Effector memory CD4-positive, alpha-beta T cell (primary cell): ENCODE measurements around the gene ABCA13.

Experiments
- DNase-seq, 3 donors: peaks; one replicate each; pipeline ENCODE4 v3.0.0-alpha.2; 2020
- H3K27ac ChIP-seq: 2 replicates; pipeline ENCODE4 v1.7.0; 2013; ENCODE audit warnings: mild to moderate bottlenecking, low read length, moderate library complexity; ENCODE audit not compliant: insufficient read depth, poor library complexity, severe bottlenecking
- H3K27me3 ChIP-seq: replicated peaks from 2 replicates; pipeline ENCODE4 v1.7.0; 2013; ENCODE audit warnings: mild to moderate bottlenecking, low read length; ENCODE audit not compliant: insufficient read depth, control insufficient read depth, poor library complexity, severe bottlenecking
- H3K36me3 ChIP-seq: 2 replicates; pipeline ENCODE4 v1.7.0; 2013; ENCODE audit warnings: mild to moderate bottlenecking, low read length, moderate library complexity; ENCODE audit not compliant: control insufficient read depth, insufficient read depth
- H3K4me1 ChIP-seq: 2 replicates; pipeline ENCODE4 v1.7.0; 2013; ENCODE audit warnings: low read length, mild to moderate bottlenecking; ENCODE audit not compliant: control insufficient read depth, insufficient read depth, poor library complexity, severe bottlenecking
- H3K4me3 ChIP-seq: 2 replicates; pipeline ENCODE4 v1.7.0; 2013; ENCODE audit warnings: low read length, low read depth, mild to moderate bottlenecking; ENCODE audit not compliant: insufficient read depth, poor library complexity, severe bottlenecking
- H3K9me3 ChIP-seq: 2 replicates; pipeline ENCODE4 v1.7.0; 2013; ENCODE audit warnings: mild to moderate bottlenecking, low read length, moderate library complexity; ENCODE audit not compliant: control insufficient read depth

Gene ABCA13

GRCh38 chr7:48286836-48287235 lies 115.6 kb downstream of the ABCA13 start:
- DNase-seq, result no peak
- Histone ChIP-seq H3K27me3 (no peaks in the 10 kb centered on the region), H3K36me3 (no peaks in the 10 kb centered on the region), H3K9me3 (no peaks in the 10 kb centered on the region), H3K27ac (no peak overlapping the region), H3K4me1 (no peaks in the 10 kb centered on the region), H3K4me3 (no peak overlapping the region)

GRCh38 chr7:48289656-48290055 lies 118.4 kb downstream of the ABCA13 start:
- H3K27ac ChIP-seq, result no peak overlapping the region
- no peaks in the 10 kb centered on the region for H3K4me1 ChIP-seq
- no peak overlapping the region for H3K4me3 ChIP-seq
- no peaks in the 10 kb centered on the region for H3K36me3 ChIP-seq
- no peaks in the 10 kb centered on the region for H3K9me3 ChIP-seq
- no peak for DNase-seq
- no peaks in the 10 kb centered on the region for H3K27me3 ChIP-seq

GRCh38 chr7:48292949-48293348 lies 121.7 kb downstream of the ABCA13 start:
- Histone ChIP-seq H3K27me3 (no peaks in the 10 kb centered on the region), H3K4me1 (no peaks in the 10 kb centered on the region), H3K9me3 (no peaks in the 10 kb centered on the region), H3K36me3 (no peaks in the 10 kb centered on the region), H3K27ac (no peak overlapping the region), H3K4me3 (no peak overlapping the region)
- no peak for DNase-seq

- H3K4me1 ChIP-seq, result no peaks in the 10 kb centered on the region
- H3K4me3 ChIP-seq, result no peak overlapping the region
- H3K27me3 ChIP-seq, result no peaks in the 10 kb centered on the region
- H3K27ac ChIP-seq, result no peak overlapping the region
- no peak for DNase-seq
- no peaks in the 10 kb centered on the region for H3K36me3 ChIP-seq
- H3K9me3 ChIP-seq, result no peaks in the 10 kb centered on the region
Measured at GRCh38 chr7:48295296-48295971, 124.2 kb downstream of the ABCA13 start.

GRCh38 chr7:48296966-48297365 lies 125.7 kb downstream of the ABCA13 start:
- DNase-seq, result no peak
- Histone ChIP-seq H3K36me3 (no peaks in the 10 kb centered on the region), H3K9me3 (no peaks in the 10 kb centered on the region), H3K27ac (no peak overlapping the region), H3K27me3 (no peaks in the 10 kb centered on the region), H3K4me3 (no peak overlapping the region), H3K4me1 (no peaks in the 10 kb centered on the region)

- Histone ChIP-seq H3K4me3 (no peak overlapping the region), H3K36me3 (no peaks in the 10 kb centered on the region), H3K4me1 (no peaks in the 10 kb centered on the region), H3K27ac (no peak overlapping the region), H3K27me3 (no peaks in the 10 kb centered on the region), H3K9me3 (no peaks in the 10 kb centered on the region)
- DNase-seq, result no peak
Measured at GRCh38 chr7:48298779-48299178, 127.5 kb downstream of the ABCA13 start.

- no peak for DNase-seq
- Histone ChIP-seq H3K27ac (no peak overlapping the region), H3K4me1 (no peaks in the 10 kb centered on the region), H3K4me3 (no peak overlapping the region), H3K27me3 (no peaks in the 10 kb centered on the region), H3K9me3 (no peaks in the 10 kb centered on the region), H3K36me3 (no peaks in the 10 kb centered on the region)
Measured at GRCh38 chr7:48299580-48300169, 128.4 kb downstream of the ABCA13 start.

GRCh38 chr7:48300301-48300700 lies 129.0 kb downstream of the ABCA13 start:
- no peaks in the 10 kb centered on the region for H3K4me1 ChIP-seq
- H3K27me3 ChIP-seq, result no peaks in the 10 kb centered on the region
- no peaks in the 10 kb centered on the region for H3K9me3 ChIP-seq
- no peak for DNase-seq
- H3K4me3 ChIP-seq, result no peak overlapping the region
- H3K27ac ChIP-seq, result no peak overlapping the region
- H3K36me3 ChIP-seq, result no peaks in the 10 kb centered on the region

GRCh38 chr7:48301201-48301600 lies 129.9 kb downstream of the ABCA13 start:
- Histone ChIP-seq H3K4me3 (no peak overlapping the region), H3K4me1 (no peaks in the 10 kb centered on the region), H3K36me3 (no peaks in the 10 kb centered on the region), H3K27ac (no peak overlapping the region), H3K27me3 (no peaks in the 10 kb centered on the region), H3K9me3 (no peaks in the 10 kb centered on the region)
- no peak for DNase-seq

- no peak for DNase-seq
- no peaks in the 10 kb centered on the region for H3K27me3 ChIP-seq
- H3K36me3 ChIP-seq, result no peaks in the 10 kb centered on the region
- no peaks in the 10 kb centered on the region for H3K9me3 ChIP-seq
- no peak overlapping the region for H3K27ac ChIP-seq
- no peaks in the 10 kb centered on the region for H3K4me1 ChIP-seq
- H3K4me3 ChIP-seq, result no peak overlapping the region
Measured at GRCh38 chr7:48304641-48305040, 133.4 kb downstream of the ABCA13 start.
